HG03060 (cell line): ENCODE data around the gene RARRES2.
"Not testable (repeated sequence)": the region's sequence is repeated elsewhere in the genome, so short reads cannot be mapped to it uniquely, and the experiment has no call there.

Experiments
- ATAC-seq: cut with Tn5 transposase; IDR thresholded peaks from one replicate; pipeline ENCODE4 v1.9.1; 2021; ENCODE audit warnings: low read depth, moderate number of reproducible peaks; ENCODE audit not compliant: unreplicated experiment

Gene RARRES2

DNA sequence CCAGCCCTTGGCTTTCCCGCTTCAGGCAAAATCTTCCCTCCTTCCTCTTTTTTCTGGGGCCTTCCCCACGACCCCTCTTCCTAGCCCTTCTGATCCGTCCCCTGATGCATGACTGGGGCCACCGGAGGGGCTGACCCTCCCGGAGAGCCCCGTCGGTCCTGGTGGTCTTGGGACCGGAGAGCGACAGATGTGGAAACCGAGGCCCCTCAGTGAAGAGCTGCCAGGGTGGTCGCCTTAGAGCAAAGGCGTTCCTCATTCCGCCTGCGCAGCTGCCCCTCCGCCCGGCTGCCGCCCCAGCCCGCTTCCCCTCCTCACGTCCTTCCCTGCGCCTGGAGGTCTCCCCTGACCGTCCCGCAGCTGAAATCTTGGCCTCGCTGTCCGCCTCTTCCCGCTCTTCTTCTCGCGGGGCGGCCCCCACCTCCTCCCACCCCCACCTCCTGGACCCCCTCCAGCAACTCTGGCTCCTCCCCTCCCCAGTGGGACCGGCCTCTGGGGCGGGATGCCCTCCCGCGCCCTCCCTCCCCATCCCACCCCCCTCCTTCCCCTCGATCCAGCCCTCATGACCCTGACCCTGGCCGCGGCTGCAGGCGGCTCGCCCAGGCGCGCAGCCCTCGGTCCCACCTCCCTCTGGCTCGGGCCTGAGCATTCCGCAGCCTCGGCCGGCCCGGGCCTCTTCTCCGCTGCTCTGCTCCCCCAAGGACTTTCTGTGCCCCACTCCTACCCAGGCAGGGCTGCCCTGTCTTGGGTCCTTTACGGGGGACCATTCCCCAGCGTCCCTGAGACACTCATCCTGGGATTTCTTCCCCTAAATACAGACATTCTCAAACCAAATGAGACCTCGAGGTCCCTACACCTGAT lies at the start of gene RARRES2:
Gene RARRES2 (minus strand): TSS at position 367 of the 858 bp plus-strand sequence. CDS start 1,020 bp downstream, outside the sequence.
- ATAC-seq, result no peak

DNA sequence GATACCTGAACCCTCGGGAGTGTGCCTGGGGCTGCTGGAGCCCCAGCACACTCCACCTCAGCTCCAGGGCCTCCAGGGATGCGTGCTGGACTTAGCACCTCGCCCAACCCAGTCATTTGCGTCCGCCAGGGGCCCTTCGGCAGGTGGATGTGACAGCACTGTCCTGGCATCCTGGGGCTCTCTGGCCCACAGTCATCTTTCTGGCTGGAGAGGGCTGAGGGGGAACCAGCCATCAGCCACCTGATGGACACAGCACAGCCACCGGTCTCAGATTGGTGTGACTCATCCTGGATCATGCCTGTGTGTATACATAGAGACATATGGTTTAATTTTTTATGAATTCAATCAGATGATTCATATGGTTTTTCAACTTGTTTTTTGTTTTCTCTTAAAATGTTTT lies 48.8 kb upstream of the RARRES2 start:
- ATAC-seq, result no peak

DNA sequence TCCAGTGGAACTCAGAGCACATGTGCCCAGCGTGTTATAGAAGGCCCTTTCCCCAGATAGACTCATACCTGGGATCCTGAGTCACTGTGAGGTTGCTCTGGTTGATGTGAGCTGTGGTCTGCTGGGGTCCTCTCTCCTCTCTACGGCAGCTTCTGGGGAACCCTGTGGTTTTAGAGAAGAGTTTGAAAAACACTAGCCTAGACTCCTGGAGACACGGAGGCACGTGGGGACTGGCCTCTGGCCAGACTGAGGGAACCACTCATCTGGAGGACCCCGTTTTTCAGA lies 48.0 kb upstream of the RARRES2 start:
- no peak for ATAC-seq

DNA sequence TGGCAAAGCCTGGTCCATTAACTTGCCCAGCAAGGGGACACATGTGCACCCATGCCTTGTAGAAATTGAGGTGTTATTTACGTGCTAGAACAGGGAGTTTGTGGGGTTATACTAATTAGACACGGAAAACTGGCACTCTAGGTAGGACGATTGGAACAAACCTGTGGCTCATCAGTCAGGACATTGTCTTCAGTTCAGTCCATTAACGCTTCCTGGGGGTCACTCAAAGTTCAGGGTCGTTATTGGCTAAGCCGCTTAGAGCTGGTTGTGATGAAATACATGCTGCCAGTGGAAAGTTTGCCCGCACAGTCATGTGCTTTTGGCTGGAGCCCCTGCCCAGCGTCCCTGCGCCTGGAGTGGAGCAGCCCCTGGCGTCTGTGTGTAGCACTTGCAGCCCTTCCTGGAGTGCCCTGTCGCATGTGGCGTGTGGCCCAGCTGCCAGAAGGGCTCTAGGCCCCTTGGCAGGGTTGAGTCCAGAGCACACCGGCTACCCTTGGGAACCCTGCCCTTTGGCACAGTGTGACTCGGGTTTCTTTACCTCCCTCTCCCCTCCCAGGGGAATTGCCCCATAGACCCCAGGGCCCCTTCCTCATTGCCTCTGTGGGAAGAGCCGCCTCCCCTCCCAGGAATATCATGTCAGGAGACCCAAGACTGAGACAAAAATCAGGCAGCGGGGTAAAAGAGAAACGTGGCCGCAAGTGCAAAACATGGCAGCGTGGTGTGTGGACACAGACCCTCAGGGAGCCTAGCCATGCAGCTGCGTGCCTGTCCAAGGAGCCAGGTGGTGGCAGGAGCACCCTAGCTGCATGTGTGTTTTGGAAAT lies 47.5 kb upstream of the RARRES2 start:
- no peak for ATAC-seq

DNA sequence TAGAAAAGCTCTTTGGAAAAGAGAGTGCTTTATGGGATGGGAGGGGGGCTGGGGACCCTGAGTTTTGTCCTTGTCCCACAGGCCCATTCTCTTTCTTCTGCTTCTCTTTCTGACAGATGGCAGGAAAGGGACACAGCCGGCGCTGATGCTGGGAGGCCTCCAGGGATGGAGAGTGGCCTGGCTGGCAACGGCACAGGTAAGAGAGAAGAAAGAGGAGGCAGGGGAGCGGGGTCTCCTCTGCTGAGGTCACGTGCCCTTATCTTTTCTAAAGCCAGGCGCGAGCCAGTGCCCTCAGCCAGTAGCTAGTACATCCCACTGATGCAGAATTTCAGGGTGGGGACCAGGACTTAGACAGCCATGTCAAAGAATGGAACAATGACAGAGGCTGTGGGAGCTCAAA lies 46.9 kb upstream of the RARRES2 start:
- no peak for ATAC-seq

DNA sequence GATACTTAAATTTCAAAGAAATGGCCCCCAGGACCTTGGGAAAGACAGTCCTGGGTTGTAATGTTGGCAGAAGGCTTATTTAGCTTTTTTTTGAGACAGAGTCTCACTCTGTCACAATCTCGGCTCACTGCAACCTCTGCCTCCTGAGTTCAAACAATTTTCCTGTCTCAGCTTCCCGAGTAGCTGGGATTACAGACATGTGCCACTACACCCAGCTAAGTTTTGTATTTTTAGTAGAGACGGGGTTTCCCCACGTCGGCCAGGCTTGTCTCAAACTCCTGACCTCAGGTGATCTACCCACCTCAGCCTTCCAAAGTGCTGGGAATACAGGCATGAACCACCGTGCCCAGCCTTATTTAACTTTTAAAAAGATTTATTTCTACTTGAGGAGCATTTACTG lies 44.5 kb upstream of the RARRES2 start:
- ATAC-seq, result not testable (repeated sequence)

DNA sequence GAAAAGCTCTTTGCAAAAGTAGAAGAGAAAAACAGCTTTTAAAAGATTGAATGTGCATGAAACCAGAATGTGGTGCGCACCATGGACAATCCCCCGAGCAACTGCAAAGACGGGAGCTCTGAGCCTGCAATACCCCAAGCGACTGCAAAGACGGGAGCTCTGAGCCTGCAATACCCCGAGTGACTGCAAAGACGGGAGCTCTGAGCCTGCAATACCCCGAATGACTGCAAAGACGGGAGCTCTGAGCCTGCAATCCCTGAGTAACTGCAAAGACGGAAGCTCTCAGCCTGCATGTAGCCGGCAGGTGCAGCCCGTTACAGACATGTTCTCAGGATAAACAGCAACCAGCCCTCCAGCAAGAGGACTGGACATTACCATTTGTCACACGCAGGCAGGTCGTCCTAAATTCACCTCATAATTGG lies 43.9 kb upstream of the RARRES2 start:
- no peak for ATAC-seq

DNA sequence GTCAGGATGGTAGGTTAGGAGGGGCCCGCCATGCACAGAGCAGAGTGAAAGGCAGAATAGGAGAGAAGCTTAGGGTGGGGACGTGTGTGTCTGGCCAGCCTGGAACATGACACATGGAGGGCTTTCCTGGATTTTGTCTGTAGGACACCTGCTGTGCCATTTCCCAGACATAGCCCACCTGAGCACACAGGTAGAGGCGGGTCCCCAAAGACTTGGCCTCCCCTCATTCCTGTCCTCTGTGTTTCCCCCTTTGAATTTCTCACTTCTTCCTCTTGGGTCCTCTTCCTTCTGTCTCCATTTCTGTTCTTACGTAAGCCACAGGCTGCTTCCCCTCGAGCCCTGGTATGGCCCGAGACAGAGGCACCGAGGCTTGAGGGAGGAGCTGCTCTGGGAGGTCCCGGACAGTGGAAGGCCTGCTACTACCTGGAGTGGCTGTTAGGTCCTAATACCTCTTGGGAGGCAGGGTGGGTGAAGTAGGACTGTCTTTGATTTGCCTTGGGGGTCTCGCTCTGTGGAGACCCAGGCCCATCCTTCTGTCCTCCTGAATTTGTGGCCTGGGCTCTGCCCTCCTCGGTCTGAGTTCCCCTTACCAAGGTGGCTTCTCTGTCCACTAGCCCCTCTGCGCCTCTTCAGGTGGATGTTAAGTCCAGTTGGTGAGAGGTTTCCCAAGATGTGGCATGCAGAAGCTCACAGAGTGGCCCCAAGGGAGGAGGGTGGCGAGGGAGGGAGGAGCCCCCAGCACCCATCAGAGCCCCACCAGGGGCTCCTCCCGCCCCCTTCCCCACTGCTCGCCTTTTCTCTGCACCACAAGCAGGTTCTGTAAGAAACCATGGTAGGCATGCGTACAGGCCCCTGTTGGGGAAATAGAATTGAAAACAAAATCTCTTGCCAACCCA lies 43.2 kb upstream of the RARRES2 start:
- ATAC-seq, result no peak

DNA sequence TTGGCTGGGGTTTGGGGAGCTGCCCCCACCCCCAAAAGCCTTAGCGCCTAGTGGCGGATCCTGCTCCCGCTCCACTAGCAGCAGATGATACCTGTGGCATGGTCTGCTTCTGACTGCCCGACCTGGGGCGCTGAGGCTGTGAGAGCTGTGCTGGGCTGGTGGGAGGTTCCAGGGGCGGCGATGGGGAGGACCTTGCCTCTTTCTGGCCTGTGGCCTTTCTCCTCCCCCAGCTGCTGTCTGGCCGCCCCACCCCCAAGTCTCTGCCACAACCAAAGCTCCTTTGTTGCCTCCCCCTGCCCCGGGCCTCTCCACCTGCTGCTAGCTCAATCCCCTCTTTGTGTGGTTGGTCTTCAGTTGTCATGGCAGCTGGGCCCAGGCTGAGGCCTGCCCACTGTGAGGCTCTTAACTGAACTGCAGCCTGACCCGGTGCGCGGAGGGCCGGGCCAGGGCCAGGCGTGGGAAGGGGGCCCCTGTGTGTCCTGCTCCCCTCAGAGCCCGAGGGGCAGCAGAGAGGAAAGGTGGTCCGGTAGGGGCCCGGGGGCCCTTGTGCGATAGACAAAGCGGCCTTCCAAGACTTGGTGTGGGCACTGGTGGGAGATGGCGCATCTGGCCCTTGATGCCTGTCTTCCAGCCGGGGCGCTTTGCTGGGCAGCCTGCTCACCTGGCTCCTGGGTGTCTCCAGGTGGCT lies 42.4 kb upstream of the RARRES2 start:
- no peak for ATAC-seq

DNA sequence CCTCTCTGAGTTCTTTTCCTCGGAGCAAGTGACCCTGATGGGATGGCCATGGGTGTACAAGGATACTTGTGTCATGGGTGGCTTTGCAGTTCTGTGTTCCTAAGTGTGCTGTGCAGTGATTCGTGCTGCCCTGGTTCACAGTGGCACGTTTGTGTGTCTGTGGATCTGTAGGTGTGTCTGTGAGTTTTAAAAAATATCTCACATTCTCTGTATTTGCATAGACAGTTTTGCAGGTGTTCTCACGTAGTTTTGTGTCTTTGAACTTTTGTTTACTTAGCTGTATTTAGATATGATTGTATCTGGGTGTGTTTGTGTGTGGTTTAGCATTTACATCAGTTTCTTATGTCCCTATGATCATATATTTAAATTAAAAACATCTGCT lies 41.4 kb upstream of the RARRES2 start:
- ATAC-seq, result no peak

DNA sequence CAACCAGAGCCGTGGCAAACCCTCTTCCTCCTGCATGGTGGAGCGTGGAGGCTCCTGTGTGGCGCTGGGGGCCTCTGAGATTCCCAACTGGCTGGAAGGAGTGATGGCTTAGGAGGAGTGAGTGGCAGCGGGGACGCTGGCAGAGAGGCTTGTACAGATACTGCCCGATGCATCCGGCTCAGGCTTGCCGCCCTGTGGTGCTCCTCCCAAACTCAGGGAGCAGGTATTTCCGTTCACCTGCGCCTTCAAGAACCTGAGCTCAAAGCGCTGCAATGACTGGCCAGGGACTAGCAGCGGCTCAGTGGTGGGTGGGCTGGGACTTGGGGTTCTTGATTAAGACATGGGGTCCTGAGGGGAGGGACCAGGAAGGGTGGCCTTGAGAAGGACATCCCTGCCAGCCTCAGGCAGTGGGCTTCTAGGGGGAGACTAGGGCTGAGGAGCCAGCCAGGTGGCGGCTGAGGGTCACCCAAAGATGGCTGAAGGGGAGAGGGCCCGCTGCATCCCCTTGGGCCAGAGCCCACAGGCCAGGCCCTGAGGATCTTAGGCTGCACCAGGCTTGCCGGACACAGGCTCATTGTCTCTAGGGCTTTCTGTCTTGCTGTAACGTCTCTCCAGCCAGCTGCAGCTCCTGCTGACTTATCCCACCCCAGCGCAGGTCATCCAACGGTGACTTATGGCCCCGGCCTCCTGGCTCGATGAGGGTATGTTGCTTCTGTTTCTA lies 40.9 kb upstream of the RARRES2 start:
- ATAC-seq, result no peak

DNA sequence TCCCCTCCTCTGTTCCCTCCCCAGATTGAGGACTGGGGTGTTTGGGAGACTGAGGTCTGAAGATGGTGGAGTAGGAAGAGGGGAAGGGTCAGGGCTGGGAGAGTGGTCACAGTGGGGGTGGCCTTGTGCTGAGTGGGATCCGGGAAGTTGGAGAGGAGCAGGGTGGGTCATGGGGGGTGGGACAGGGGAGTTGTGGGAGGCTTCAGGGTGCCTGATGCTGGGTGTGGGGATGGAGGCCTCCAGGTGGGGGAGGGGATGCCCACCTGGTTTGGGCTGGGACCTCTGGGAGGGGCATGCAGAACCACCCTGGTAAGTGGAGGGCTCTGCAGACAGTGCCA lies 40.3 kb upstream of the RARRES2 start:
- no peak for ATAC-seq

DNA sequence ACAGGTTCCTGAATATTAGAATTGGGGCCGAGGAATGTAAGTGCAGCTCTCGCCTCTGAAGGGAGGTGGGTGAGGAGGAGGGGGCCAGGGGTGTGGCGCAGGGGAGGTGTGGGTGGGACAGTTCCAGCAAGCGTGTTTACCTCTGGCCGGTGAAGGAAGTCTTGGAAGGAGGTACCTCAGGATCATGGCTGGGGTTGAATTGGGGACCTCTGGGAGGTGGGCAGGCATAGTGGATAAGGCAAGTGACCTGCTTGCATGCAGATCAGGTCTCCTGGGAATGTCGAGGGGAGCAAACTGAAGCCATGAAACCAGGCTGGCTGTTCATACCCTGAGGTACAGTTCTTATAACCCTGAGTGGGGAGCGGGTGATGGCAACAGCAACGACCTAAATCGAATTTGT lies 39.7 kb upstream of the RARRES2 start:
- no peak for ATAC-seq

DNA sequence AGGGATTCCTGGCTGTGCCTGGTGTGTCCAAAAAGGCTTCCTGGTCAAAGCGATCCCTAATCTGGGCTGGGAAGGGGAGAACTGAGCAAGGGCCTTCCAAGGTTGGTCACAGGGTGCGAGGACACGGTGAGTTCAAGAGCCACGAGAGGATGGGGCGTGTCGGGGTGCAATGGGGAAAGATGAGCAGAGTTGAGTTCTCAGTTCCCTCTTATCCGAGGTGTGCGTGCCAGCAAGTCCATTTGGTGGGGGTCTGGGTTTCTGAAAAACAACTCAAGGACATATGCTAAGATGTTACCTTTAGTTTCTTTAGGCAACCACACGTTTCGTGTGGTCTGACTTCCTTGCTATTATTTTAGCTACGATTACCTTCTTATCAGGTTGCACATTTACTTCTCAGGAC lies 39.0 kb upstream of the RARRES2 start:
- no peak for ATAC-seq

DNA sequence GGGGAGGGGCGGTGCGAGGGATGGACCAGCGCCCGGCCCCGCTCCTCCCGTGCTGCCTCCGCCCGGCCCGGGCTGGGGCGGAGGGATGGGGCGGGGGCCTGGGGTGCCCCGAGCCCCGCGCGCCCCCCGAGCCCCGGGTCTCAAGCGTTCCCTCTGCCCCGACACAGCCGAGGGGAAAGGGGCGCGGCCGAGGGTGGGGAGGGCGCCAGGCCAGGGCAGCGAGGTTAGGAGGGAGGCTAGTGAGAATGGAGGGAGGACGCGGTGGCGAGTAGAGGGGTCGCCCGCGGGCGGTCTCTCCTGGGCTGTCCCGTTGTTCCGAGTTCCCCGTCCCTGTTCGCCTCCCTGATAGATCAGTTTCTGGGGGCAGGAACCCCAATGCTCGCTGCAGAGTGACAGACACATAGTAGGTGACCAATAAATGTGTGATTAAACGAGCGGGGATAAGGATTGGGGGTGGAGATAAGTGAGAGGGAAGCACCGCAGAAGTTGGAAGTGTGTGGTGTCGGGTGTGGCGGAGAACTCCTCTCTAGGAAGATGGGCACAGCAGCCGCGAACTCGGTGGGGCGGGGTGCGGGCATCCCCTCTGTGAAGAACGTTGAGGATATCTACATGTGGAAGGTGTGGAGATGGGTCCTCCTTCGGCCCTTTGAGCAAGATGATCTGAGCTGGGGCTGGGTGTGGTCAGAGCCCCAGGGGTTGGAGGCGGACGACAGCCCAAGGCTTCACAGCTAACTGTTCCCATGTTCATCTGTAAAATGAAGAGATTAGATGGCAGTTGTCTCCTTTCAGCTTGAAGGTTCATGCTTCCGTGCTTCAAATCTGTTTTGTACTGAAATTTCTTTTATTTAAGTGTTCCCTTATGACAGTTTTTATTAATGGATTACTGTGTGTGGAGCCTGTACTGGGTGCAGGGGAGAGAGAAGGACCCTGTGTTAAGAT lies 38.3 kb upstream of the RARRES2 start:
- no peak for ATAC-seq

DNA sequence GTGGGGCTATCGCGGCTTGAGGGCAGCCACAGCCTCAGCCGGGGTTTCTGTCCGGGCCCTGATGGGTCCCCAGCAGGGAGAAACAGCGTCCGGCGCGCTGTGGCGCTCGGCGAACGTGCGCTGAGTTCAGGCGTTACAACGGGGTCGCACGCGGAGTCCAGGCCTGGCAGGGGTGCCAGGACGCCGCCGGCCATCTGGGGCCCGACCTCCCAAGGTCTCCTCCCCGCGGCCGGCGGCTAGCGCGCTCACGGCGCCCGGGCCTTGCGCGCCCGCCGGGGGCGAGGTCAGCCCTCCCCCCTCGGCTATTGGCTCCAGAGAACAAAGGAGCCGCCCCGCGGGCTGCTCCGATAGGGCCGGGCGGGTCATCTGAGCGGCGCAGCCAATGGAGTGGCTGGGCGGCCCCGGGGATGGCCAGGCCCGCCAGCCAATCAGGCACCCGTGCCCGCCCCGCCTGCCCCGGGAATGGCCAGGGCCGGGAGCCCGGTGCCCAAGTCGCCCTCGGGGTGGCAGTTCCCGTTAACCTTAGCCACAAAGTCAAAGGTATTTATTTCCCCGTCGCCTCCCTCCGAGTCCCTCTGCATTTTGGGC lies 37.5 kb upstream of the RARRES2 start, which contains the start of gene ZNF775:
Gene ZNF775 (plus strand): TSS at position 478 of the 588 bp plus-strand sequence. CDS start 9,141 bp downstream, outside the sequence.
- peak; percentile 47 for ATAC-seq

DNA sequence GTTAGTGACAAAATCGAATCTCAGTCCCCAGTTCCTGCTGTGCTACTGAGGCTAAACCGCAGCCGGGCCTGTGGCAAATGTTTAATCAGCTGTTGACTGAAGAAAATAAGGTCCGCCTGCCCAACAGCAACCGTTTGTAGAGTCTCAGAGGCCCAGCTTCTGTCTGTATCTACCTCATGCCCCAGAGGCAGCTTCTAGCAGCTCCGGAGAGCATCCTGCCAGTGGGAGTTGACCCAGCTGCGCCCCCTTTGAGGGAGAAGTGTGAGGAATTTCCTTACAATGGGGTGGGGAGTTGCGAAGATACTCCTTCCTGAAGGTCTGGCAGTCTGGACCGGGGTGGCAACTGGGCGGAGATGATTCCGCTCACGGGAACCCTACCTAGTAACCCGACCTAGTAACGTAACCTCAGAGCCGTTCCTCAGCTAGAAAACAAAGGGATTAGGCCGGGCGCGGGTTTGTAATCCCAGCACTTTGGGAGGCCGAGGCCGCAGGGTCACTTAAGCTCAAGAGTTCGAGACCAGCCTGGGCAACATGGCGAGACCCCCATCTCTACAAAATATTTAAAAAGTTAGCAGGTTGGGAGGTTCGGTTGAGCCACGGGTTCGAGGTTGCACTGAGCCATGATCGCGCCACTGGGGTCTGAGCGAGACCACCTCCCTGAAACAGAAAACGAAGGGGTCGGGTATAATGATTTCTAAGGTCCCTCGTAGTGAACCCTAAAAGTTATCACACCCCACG lies 36.9 kb upstream of the RARRES2 start:
- no peak for ATAC-seq

DNA sequence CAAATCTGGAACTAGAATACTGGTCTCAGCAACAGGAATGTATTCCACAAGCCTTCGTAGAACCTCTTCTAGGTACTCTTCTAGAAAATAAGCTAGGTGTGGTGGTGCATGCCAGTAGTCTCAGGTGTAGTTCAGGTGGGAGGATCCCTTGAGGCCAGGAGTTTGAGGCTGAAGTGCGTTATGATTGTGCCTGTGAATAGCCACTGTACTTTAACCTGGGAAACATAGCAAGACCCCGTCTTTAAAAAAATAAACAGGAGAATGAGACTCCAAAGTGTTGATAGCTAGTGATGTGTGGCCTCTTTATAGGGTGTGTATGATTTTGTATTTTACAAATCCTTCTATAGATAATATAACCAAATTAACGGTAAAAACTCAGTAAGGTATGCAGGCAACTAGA lies 36.2 kb upstream of the RARRES2 start:
- ATAC-seq, result no peak
